A549 treated with ZK216348 at 1 μM for 4 hours (cell line): ENCODE results near the gene SEZ6L. TPM values are rescaled to one million over a fixed set of nuclear protein-coding genes. Genes with fewer than 3 reads are reported as not detected.

Experiments
- total RNA-seq: library from RNA; stranded (reverse); fragments of 200-300 nt; extraction: Qiagen RNA extraction; gene quantifications from 5 replicates; pipeline ENCODE4 v1.2.3, GENCODE V29; 2022; ENCODE audit warnings: low read depth

Gene SEZ6L
- total RNA-seq, result not detected in 5 replicates

GRCh38 chr22:26169315-26170111 is at the start of gene SEZ6L:
TSS of gene SEZ6L (plus strand) at chr22:26169462. CDS start at chr22:26169670, 208 bp downstream.

DNA sequence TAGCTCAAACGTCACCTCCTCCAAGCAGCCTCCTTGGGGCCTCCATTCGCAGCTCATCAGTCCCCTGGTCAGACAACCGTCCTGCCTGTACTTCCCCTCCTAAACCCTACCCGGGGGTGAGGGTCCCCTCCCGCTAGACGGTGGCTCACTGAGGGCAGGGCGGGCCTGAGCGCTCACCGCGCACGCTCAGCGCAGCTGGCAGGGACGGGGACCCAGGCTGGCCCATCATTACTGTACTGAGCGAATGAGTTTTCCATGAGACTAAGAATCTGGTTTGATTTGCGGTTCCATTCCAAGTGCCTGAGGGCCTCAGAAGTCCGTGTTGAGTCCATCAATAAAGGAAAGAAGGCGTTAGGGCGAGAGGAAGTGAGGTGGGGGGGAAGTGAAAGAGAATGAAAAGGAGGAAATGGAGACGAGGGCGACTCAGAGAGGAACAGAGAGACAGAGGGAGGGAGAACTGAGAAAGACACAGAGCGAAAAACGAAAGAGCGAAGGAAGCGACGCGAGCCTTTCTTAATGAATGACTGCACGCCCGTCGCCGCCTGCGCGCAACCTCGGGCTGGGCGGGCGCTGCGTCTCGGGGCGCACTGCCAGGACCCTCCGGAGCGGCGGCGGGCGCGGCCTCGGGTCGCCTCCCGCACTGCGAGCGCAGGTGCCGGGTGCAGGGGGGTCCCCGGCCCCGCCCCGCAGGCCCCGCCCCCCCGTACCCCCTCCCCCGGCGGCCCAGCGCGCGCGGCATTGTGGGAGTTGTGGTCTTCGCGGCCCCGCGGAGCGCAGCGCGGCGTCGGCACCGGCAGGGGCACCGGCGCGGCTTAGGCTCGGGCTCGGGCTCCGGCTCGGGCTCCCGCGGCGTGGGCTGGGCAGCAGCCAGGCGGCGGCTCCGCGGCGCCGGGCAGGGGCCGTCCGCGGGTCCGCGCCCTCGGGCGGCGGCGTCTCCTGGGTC is 259.5 kb downstream of the SEZ6L start, which contains the start of gene ASPHD2:
Gene ASPHD2, plus strand, starts transcription at position 746 of the 943 bp plus-strand sequence. CDS start 4,356 bp downstream, outside the sequence.

